NCI-H187 treated with DMSO at 0.1 percent for 48 hours (cell line): ENCODE results near the gene BBOF1.

Experiments
- DNase-seq: peaks from one replicate; lab custom pipeline; 2025; lab: John Stamatoyannopoulos, UW

BBOF1 gene

GRCh38 chr14:74089251-74090020 is 70.3 kb downstream of the BBOF1 start:
- no peak for DNase-seq

GRCh38 chr14:74105381-74105780 is 86.2 kb downstream of the BBOF1 start:
- no peak for DNase-seq

- DNase-seq: no peak
Measured at GRCh38 chr14:74109369-74109768, 90.2 kb downstream of the BBOF1 start.

- DNase-seq: peak; percentile 56
Measured at GRCh38 chr14:74111395-74112216, 92.5 kb downstream of the BBOF1 start.
